Activated CD4-positive, alpha-beta T cell treated with anti-CD3 and anti-CD28 coated beads for 36 hours (primary cell): Measurements from ENCODE around the gene TEX19. TPM values are rescaled to one million over a fixed set of nuclear protein-coding genes. Genes with fewer than 3 reads are reported as not detected.

Source experiments
- ATAC-seq: fragments of 200-7000 bp; cut with Tn5 transposase; one replicate; pipeline ENCODE4 v1.10.0; 2021; ENCODE audit warnings: mild to moderate bottlenecking, moderate library complexity
- CTCF ChIA-PET: fragments of 350-600 bp; sonication (Branson Sonifier 250); formaldehyde crosslinking; loops from one replicate; lab custom pipeline; 2021; ENCODE audit warnings: antibody characterized with exemption; lab: Charles Lee
- POLR2A ChIA-PET: fragments of 350-600 bp; sonication (Branson Sonifier 250); formaldehyde crosslinking; loops from one replicate; lab custom pipeline; 2021; ENCODE audit warnings: antibody characterized with exemption, inconsistent platforms; lab: Charles Lee
- DNase-seq: peaks from one replicate; pipeline ENCODE4 v3.0.0-alpha.2; 2020
- H3K27ac Mint-ChIP-seq: one replicate; pipeline ENCODE4 v1.8.0; 2021; ENCODE audit warnings: mixed read lengths
- H3K27me3 Mint-ChIP-seq: one replicate; pipeline ENCODE4 v1.8.0; 2021; ENCODE audit warnings: mixed read lengths
- H3K36me3 Mint-ChIP-seq: one replicate; pipeline ENCODE4 v1.8.0; 2021; ENCODE audit warnings: low read depth, mixed read lengths
- H3K4me1 Mint-ChIP-seq: one replicate; pipeline ENCODE4 v1.8.0; 2021; ENCODE audit warnings: mixed read lengths
- H3K4me3 Mint-ChIP-seq: one replicate; pipeline ENCODE4 v1.8.0; 2021; ENCODE audit warnings: mild to moderate bottlenecking, moderate library complexity, mixed read lengths
- H3K9me3 Mint-ChIP-seq: one replicate; pipeline ENCODE4 v1.8.0; 2021; ENCODE audit warnings: low read depth, mixed read lengths
- intact Hi-C, 2 experiments: fragments of 100-400 bp; cut with DNase I in 1 of 2; cut with micrococcal nuclease in 1 of 2; formaldehyde crosslinking; loops; one replicate each; pipeline versions ENCODE4 v1.14.2 to v1.15.1; 2022 to 2024; cut with DNase I, micrococcal nuclease
- total RNA-seq, 2 experiments: library from RNA; stranded (reverse); gene quantifications; one replicate each; pipeline ENCODE4 v1.2.3, GENCODE V29; 2021

Gene TEX19
- total RNA-seq, 2 experiments from 2014 or later, result not detected

- Mint-ChIP-seq H3K9me3 (no peaks in the 10 kb centered on the region), H3K4me3 (no peak overlapping the region), H3K36me3 (no peaks in the 10 kb centered on the region), H3K4me1 (peaks cover 6% of the 10 kb centered on the region), H3K27me3 (peaks cover 7% of the 10 kb centered on the region), H3K27ac (no peak overlapping the region)
- intact Hi-C loops, result no loop called here
- DNase-seq (peak; percentile 3), ATAC-seq (no peak)
- CTCF ChIA-PET, result interaction anchor here (0.6 to 1.4 kb wide), 5 partner anchors 75 to 231 kb away, joined by 3 to 5 read pairs (median 3); no protein-coding TSS in a partner anchor
- POLR2A ChIA-PET, result no interaction called here
Measured at GRCh38 chr17:82349287-82349701, 9.8 kb upstream of the TEX19 start.

- intact Hi-C loops, result loop anchor here (1.0 to 5.0 kb wide), 5 partner anchors 114 to 417 kb away; no protein-coding TSS in a partner anchor
- Mint-ChIP-seq H3K4me1 (peaks cover 6% of the 10 kb centered on the region), H3K9me3 (no peaks in the 10 kb centered on the region), H3K36me3 (no peaks in the 10 kb centered on the region), H3K4me3 (no peak overlapping the region), H3K27me3 (peaks cover 10% of the 10 kb centered on the region), H3K27ac (no peak overlapping the region)
- POLR2A ChIA-PET, result interaction anchor here (0.6 kb wide), 1 partner anchor 41 kb away, joined by 3 read pairs; no protein-coding TSS in a partner anchor
- DNase-seq (peak; percentile 81), ATAC-seq (peak; percentile 63)
- CTCF ChIA-PET, result interaction anchor here (0.6 to 2.6 kb wide), 11 partner anchors 8 to 230 kb away, joined by 3 to 7 read pairs (median 3); partner anchors contain the start of gene TEX19
Measured at GRCh38 chr17:82350182-82351030, 8.6 kb upstream of the TEX19 start.

- DNase-seq (peak; percentile 7), ATAC-seq (no peak)
- POLR2A ChIA-PET, result interaction anchor here (0.6 kb wide), 1 partner anchor 42 kb away, joined by 3 read pairs; no protein-coding TSS in a partner anchor
- peaks cover 5% of the 10 kb centered on the region for H3K4me1 Mint-ChIP-seq
- H3K27me3 Mint-ChIP-seq, result peaks cover 11% of the 10 kb centered on the region
- H3K36me3 Mint-ChIP-seq, result no peaks in the 10 kb centered on the region
- no peaks in the 10 kb centered on the region for H3K9me3 Mint-ChIP-seq
- no peak overlapping the region for H3K27ac Mint-ChIP-seq
- no peak overlapping the region for H3K4me3 Mint-ChIP-seq
- CTCF ChIA-PET, result interaction anchor here (0.7 to 2.6 kb wide), 8 partner anchors 15 to 125 kb away, joined by 3 to 7 read pairs (median 3); partner anchors contain the start of gene HEXD
- intact Hi-C loops, result loop anchor here (1.0 to 5.0 kb wide), 4 partner anchors 114 to 416 kb away; no protein-coding TSS in a partner anchor
Measured at GRCh38 chr17:82351254-82351712, 7.8 kb upstream of the TEX19 start.

GRCh38 chr17:82351713-82352488 is 7.1 kb upstream of the TEX19 start:
- DNase-seq (peak; percentile 92), ATAC-seq (peak; percentile 92)
- Mint-ChIP-seq H3K9me3 (no peaks in the 10 kb centered on the region), H3K27ac (no peak overlapping the region), H3K27me3 (peaks cover 6% of the 10 kb centered on the region), H3K36me3 (no peaks in the 10 kb centered on the region), H3K4me3 (no peak overlapping the region), H3K4me1 (no peaks in the 10 kb centered on the region)
- CTCF ChIA-PET, result interaction anchor here (0.6 to 2.6 kb wide), 14 partner anchors 14 to 237 kb away, joined by 3 to 7 read pairs (median 4); partner anchors contain the start of gene HEXD
- intact Hi-C loops, result loop anchor here (1.0 to 5.0 kb wide), 6 partner anchors 62 to 415 kb away; no protein-coding TSS in a partner anchor
- POLR2A ChIA-PET, result interaction anchor here (0.7 kb wide), 1 partner anchor 298 kb away, joined by 3 read pairs; no protein-coding TSS in a partner anchor

- H3K27ac Mint-ChIP-seq, result no peak overlapping the region
- no peak overlapping the region for H3K4me3 Mint-ChIP-seq
- intact Hi-C loops, result loop anchor here (5.0 kb wide), 2 partner anchors 199 to 414 kb away; no protein-coding TSS in a partner anchor
- DNase-seq (peak; percentile 3), ATAC-seq (no peak)
- CTCF ChIA-PET, result interaction anchor here (0.7 to 1.3 kb wide), 2 partner anchors 13 to 64 kb away, joined by 3 read pairs; no protein-coding TSS in a partner anchor
- H3K4me1 Mint-ChIP-seq, result peaks cover 4% of the 10 kb centered on the region
- no peaks in the 10 kb centered on the region for H3K9me3 Mint-ChIP-seq
- H3K36me3 Mint-ChIP-seq, result no peaks in the 10 kb centered on the region
- POLR2A ChIA-PET, result no interaction called here
- peaks cover 9% of the 10 kb centered on the region for H3K27me3 Mint-ChIP-seq
Measured at GRCh38 chr17:82353484-82353883, 5.6 kb upstream of the TEX19 start.

GRCh38 chr17:82354804-82355308 is 4.2 kb upstream of the TEX19 start:
- Mint-ChIP-seq H3K4me1 (peaks cover 8% of the 10 kb centered on the region), H3K36me3 (no peaks in the 10 kb centered on the region), H3K27me3 (peaks cover 12% of the 10 kb centered on the region), H3K4me3 (no peak overlapping the region), H3K9me3 (peaks cover 3% of the 10 kb centered on the region), H3K27ac (no peak overlapping the region)
- POLR2A ChIA-PET, result no interaction called here
- intact Hi-C loops, result loop anchor here (5.0 kb wide), 2 partner anchors 197 to 412 kb away; no protein-coding TSS in a partner anchor
- ATAC-seq (no peak), DNase-seq (no peak)
- CTCF ChIA-PET, result interaction anchor here (0.6 kb wide), 1 partner anchor 203 kb away, joined by 3 read pairs; no protein-coding TSS in a partner anchor

- CTCF ChIA-PET, result no interaction called here
- DNase-seq (peak; percentile 2), ATAC-seq (no peak)
- Mint-ChIP-seq H3K9me3 (peaks cover 3% of the 10 kb centered on the region), H3K4me3 (no peak overlapping the region), H3K36me3 (no peaks in the 10 kb centered on the region), H3K27me3 (peaks cover 12% of the 10 kb centered on the region), H3K4me1 (peaks cover 8% of the 10 kb centered on the region), H3K27ac (no peak overlapping the region)
- POLR2A ChIA-PET, result interaction anchor here (1.3 kb wide), 1 partner anchor 10 kb away, joined by 3 read pairs; no protein-coding TSS in a partner anchor
- intact Hi-C loops, result no loop called here
Measured at GRCh38 chr17:82355770-82356427, 3.1 kb upstream of the TEX19 start.

- intact Hi-C loops, result no loop called here
- H3K9me3 Mint-ChIP-seq, result peaks cover 3% of the 10 kb centered on the region
Measured at GRCh38 chr17:82356845-82357355, 2.1 kb upstream of the TEX19 start.

GRCh38 chr17:82357394-82357793 is 1.7 kb upstream of the TEX19 start:
- Mint-ChIP-seq H3K27me3 (peaks cover 12% of the 10 kb centered on the region), H3K9me3 (peaks cover 3% of the 10 kb centered on the region), H3K27ac (no peak overlapping the region), H3K36me3 (no peaks in the 10 kb centered on the region), H3K4me3 (no peak overlapping the region), H3K4me1 (peaks cover 8% of the 10 kb centered on the region)
- DNase-seq (no peak), ATAC-seq (no peak)
- ChIA-PET POLR2A (no interaction called here), CTCF (interaction anchor here (1.1 to 1.7 kb wide), 2 partner anchors 13 to 65 kb away, joined by 3 to 5 read pairs; no protein-coding TSS in a partner anchor)
- intact Hi-C loops, result no loop called here

More at GRCh38 chr17:82356845-82357355, 2.1 kb upstream of the TEX19 start:
- Mint-ChIP-seq H3K4me3 (no peak overlapping the region), H3K4me1 (peaks cover 8% of the 10 kb centered on the region), H3K27ac (no peak overlapping the region), H3K27me3 (peaks cover 12% of the 10 kb centered on the region), H3K36me3 (no peaks in the 10 kb centered on the region)
- DNase-seq (peak; percentile 5), ATAC-seq (no peak)
- ChIA-PET POLR2A (interaction anchor here (1.3 kb wide), 1 partner anchor 11 kb away, joined by 3 read pairs; no protein-coding TSS in a partner anchor), CTCF (interaction anchor here (1.7 kb wide), 1 partner anchor 13 kb away, joined by 5 read pairs; no protein-coding TSS in a partner anchor)
